ENCODE data around the gene TLR1.

- no peak for TF ChIP-seq CTCF (IDR thresholded peaks at IDR 0.05; ENCODE audit: poor library complexity, severe bottlenecking)
- TF ChIP-seq REST (IDR thresholded peaks at IDR 0.05; ENCODE audit: borderline replicate concordance), result no peak
- no peak for TF ChIP-seq SMC3 (conservative IDR thresholded peaks at IDR 0.05; ENCODE audit: poor library complexity)
- no peak for TF ChIP-seq POLR2AphosphoS5 (IDR thresholded peaks at IDR 0.05)
These were observed 53.1 kb downstream of the TLR1 start for GRCh38 chr4:38751341-38752010.

Measured in neural cell (in vitro differentiated cells).